Endothelial cell of umbilical vein (primary cell): Measurements from ENCODE around the gene HS6ST2. TPM values are rescaled to one million over a fixed set of nuclear protein-coding genes. Genes with fewer than 3 reads are reported as not detected.

ENCODE experiments used
- BruUV-seq: library from RNA; stranded (reverse); fragments of 400-500 nt; replicated peaks from 2 replicates; lab custom pipeline; 2021; lab: Mats Ljungman, UMichigan
- CTCF ChIA-PET: fragments of 300-600, 350-600 bp; sonication (Branson Sonifier 250); formaldehyde crosslinking; loops from one replicate; lab custom pipeline; 2021; ENCODE audit warnings: antibody characterized with exemption, inconsistent platforms; lab: Charles Lee
- POLR2A ChIA-PET: fragments of 300-600, 350-600 bp; sonication (Branson Sonifier 250); formaldehyde crosslinking; loops from one replicate; lab custom pipeline; 2021; ENCODE audit warnings: antibody characterized with exemption, inconsistent platforms; lab: Charles Lee
- DNase-seq: peaks from one replicate; pipeline ENCODE4 v3.0.0-alpha.2; 2011; ENCODE audit warnings: low read depth, low spot score
- FAIRE-seq: peaks from 2 replicates; lab custom pipeline; 2011; peaks lifted over from hg19 to GRCh38; lab: Jason Lieb, UNC
- H2AFZ ChIP-seq: 2 replicates; pipeline ENCODE4 v1.6.0; 2012; ENCODE audit warnings: low read depth, low read length, control low read depth, inconsistent platforms
- H3K27ac ChIP-seq: 2 replicates; pipeline ENCODE4 v1.5.1; 2011; ENCODE audit warnings: low read depth, mild to moderate bottlenecking, control low read depth, low read length, moderate library complexity; ENCODE audit not compliant: insufficient read depth
- H3K27me3 ChIP-seq, 2 experiments: 2 replicates each; pipeline versions ENCODE4 v1.6.0 to v1.6.1; 2011; ENCODE audit warnings: low read length in 2 of 2, mixed read lengths in 1 of 2; ENCODE audit not compliant: control insufficient read depth in 2 of 2, insufficient read depth in 2 of 2
- H3K36me3 ChIP-seq, 2 experiments: 2 replicates in 1 of 2; 3 replicates in 1 of 2; pipeline ENCODE4 v1.5.1; 2011; ENCODE audit warnings: low read length in 2 of 2, mild to moderate bottlenecking in 1 of 2, moderate library complexity in 1 of 2; ENCODE audit not compliant: control insufficient read depth in 2 of 2, insufficient read depth in 2 of 2; ENCODE audit errors: extremely low read depth in 1 of 2
- H3K4me1 ChIP-seq: 3 replicates; pipeline ENCODE4 v1.5.1; 2011; ENCODE audit warnings: mild to moderate bottlenecking, low read length; ENCODE audit not compliant: control insufficient read depth, insufficient read depth; ENCODE audit errors: extremely low read depth
- H3K4me2 ChIP-seq: 2 replicates; pipeline ENCODE4 v1.6.1; 2011; ENCODE audit warnings: low read length, control low read depth, mixed read lengths; ENCODE audit not compliant: insufficient read depth
- H3K4me3 ChIP-seq, 3 experiments: fragments of 200-600 bp in 1 of 3; sonication (generic), shearing (Covaris generic) in 1 of 3; replicated peaks in 1 of 3; 2 replicates each; pipeline ENCODE4 v1.5.1; 2011 to 2016; ENCODE audit warnings: control low read depth in 3 of 3, low read length in 3 of 3, mild to moderate bottlenecking in 2 of 3, inconsistent platforms in 1 of 3, low read depth in 1 of 3, moderate library complexity in 1 of 3; ENCODE audit not compliant: insufficient read depth in 1 of 3
- H3K79me2 ChIP-seq: 2 replicates; pipeline ENCODE4 v1.6.0; 2012; ENCODE audit warnings: low read length, inconsistent platforms; ENCODE audit not compliant: control insufficient read depth, insufficient read depth
- H3K9ac ChIP-seq: replicated peaks from 2 replicates; pipeline ENCODE3; 2011; ENCODE audit warnings: low read length, control low read depth; ENCODE audit not compliant: insufficient read depth; ENCODE audit errors: extremely low read depth
- H3K9me1 ChIP-seq: replicated peaks from 3 replicates; pipeline ENCODE4 v1.6.0; 2011; ENCODE audit warnings: mild to moderate bottlenecking, low read length; ENCODE audit not compliant: control insufficient read depth, insufficient read depth; ENCODE audit errors: extremely low read depth
- H3K9me3 ChIP-seq: replicated peaks from 2 replicates; pipeline ENCODE4 v1.5.1; 2012; ENCODE audit warnings: low read length, inconsistent platforms; ENCODE audit not compliant: control insufficient read depth, insufficient read depth
- H4K20me1 ChIP-seq: replicated peaks from 2 replicates; pipeline ENCODE3; 2011; ENCODE audit warnings: mild to moderate bottlenecking, low read length; ENCODE audit not compliant: control insufficient read depth, insufficient read depth; ENCODE audit errors: extremely low read depth
- CTCF ChIP-seq, 2 donors: IDR thresholded peaks; 1 replicate in 1 of 2; 2 replicates in 1 of 2; pipeline ENCODE4 v1.5.1; 2011; ENCODE audit warnings: low read length in 2 of 2, mild to moderate bottlenecking in 2 of 2, moderate library complexity in 2 of 2, control low read depth in 1 of 2, inconsistent platforms in 1 of 2, low read depth in 1 of 2; ENCODE audit not compliant: insufficient read depth in 1 of 2; ENCODE audit errors: extremely low read depth in 1 of 2
- EZH2 ChIP-seq: IDR thresholded peaks from 2 replicates; pipeline ENCODE4 v1.6.1; 2012; ENCODE audit warnings: borderline replicate concordance, low read depth, mild to moderate bottlenecking, moderate library complexity, low read length, inconsistent platforms; ENCODE audit not compliant: severe bottlenecking
- FOS ChIP-seq: IDR thresholded peaks from 2 replicates; pipeline ENCODE4 v1.6.1; 2011; ENCODE audit warnings: mild to moderate bottlenecking, low read length, moderate library complexity, borderline replicate concordance; ENCODE audit not compliant: insufficient read depth
- GATA2 ChIP-seq: IDR thresholded peaks from 2 replicates; pipeline ENCODE4 v1.7.0; 2011; ENCODE audit warnings: low read depth, mild to moderate bottlenecking, moderate library complexity, mixed read lengths, low read length; ENCODE audit not compliant: insufficient read length, insufficient read depth
- JUN ChIP-seq: IDR thresholded peaks from 2 replicates; pipeline ENCODE4 v1.6.1; 2011; ENCODE audit warnings: borderline replicate concordance, low read depth; ENCODE audit not compliant: insufficient read length, insufficient read depth
- MAX ChIP-seq: IDR thresholded peaks from 2 replicates; pipeline ENCODE4 v1.6.1; 2011; ENCODE audit not compliant: insufficient read depth, insufficient read length
- POLR2A ChIP-seq: IDR thresholded peaks from 2 replicates; pipeline ENCODE4 v1.6.1; 2012; ENCODE audit warnings: low read depth, mild to moderate bottlenecking, control low read depth, low read length
- POLR2AphosphoS5 ChIP-seq: IDR thresholded peaks from 2 replicates; pipeline ENCODE4 v1.6.1; 2012; ENCODE audit warnings: low read depth, mild to moderate bottlenecking, control low read depth, low read length, moderate library complexity; ENCODE audit not compliant: insufficient read depth
- dilution Hi-C: fragments of 300-500 bp; cut with MboI; formaldehyde crosslinking; loops from one replicate; pipeline ENCODE4 v1.15.0; 2019; ENCODE audit warnings: low sequenced_read_pairs; ENCODE audit not compliant: extremely low pct_ligation_motif_present
- intact Hi-C: fragments of 100-400 bp; cut with micrococcal nuclease; formaldehyde crosslinking; loops from one replicate; pipeline ENCODE4 v1.10.0; 2022
- polyA plus RNA-seq, 4 experiments: library from polyadenylated mRNA; depleted of rRNA in 3 of 4; stranded (reverse) in 3 of 4; unstranded in 1 of 4; fragments of >200 nt; gene quantifications; 2 replicates each; pipeline versions ENCODE4 v1.2.1 to v1.2.3, GENCODE V29; 2011 to 2012; ENCODE audit warnings: missing spikeins in 1 of 4
- total RNA-seq: library from RNA; stranded (reverse); gene quantifications from 2 replicates; pipeline ENCODE4 v1.2.3, GENCODE V29; 2021

Gene HS6ST2
- total and polyA plus RNA-seq, 2 donors (not counting 3 experiments of a cell fraction or from before 2014, with no cell fraction given), result 0.49 to 0.84 TPM

GRCh38 chrX:132613801-132614200 lies 344.6 kb downstream of the HS6ST2 start:
- POLR2A ChIA-PET, result no interaction called here
- no peak for FAIRE-seq

More at GRCh38 chrX:132613801-132614200, 344.6 kb downstream of the HS6ST2 start:
- no peak for DNase-seq
- no peak overlapping the region for H2AFZ ChIP-seq
- no peaks in the 10 kb centered on the region for H3K9me1 ChIP-seq
- H3K79me2 ChIP-seq, result no peaks in the 10 kb centered on the region
- H4K20me1 ChIP-seq, result no peaks in the 10 kb centered on the region
- H3K27me3 ChIP-seq, result no peaks in the 10 kb centered on the region
- no TSS peak for BruUV-seq
- TF ChIP-seq MAX (no peak), EZH2 (no peak), CTCF (IDR thresholded peaks at IDR 0.05; ENCODE audit: extremely low read depth in 1 of 2, insufficient read depth in 1 of 2, low read depth in 1 of 2, low read length in 2 of 2) (no peak), POLR2A (no peak), POLR2AphosphoS5 (no peak), JUN (no peak), GATA2 (no peak), FOS (no peak)
- H3K4me3 ChIP-seq, result no peak overlapping the region
- no peak overlapping the region for H3K9ac ChIP-seq
- no peak overlapping the region for H3K27ac ChIP-seq
- no peaks in the 10 kb centered on the region for H3K9me3 ChIP-seq
- CTCF ChIA-PET, result interaction anchor here (0.9 to 3.9 kb wide), 5 partner anchors 8 to 772 kb away, joined by 3 to 77 read pairs (median 16); no protein-coding TSS in a partner anchor
- intact Hi-C loops (loop anchor here (1.0 to 10.0 kb wide), 3 partner anchors 129 to 782 kb away; partner anchors contain the start of gene MBNL3), dilution Hi-C loops (no loop called here)
- no peaks in the 10 kb centered on the region for H3K36me3 ChIP-seq
- H3K4me1 ChIP-seq, result no peaks in the 10 kb centered on the region
- H3K4me2 ChIP-seq, result no peak overlapping the region
